GM23338 (cell line): ENCODE data around the gene KRTAP10-9.

Experiments
- EZH2 ChIP-seq: fragments of 200-600 bp; sonication (generic); IDR thresholded peaks from one replicate; pipeline ENCODE4 v1.8.0; 2017; ENCODE audit warnings: antibody characterized with exemption, mild to moderate bottlenecking, low read depth; ENCODE audit not compliant: unreplicated experiment
- TF ChIP-seq, protein P1 (sequence below), 2 experiments: fragments of 200-600 bp in 1 of 2; sonication (generic) in 1 of 2; conservative IDR thresholded peaks; 2 replicates each; pipeline versions ENCODE4 v1.5.1 to v1.6.1; 2016 to 2017; ENCODE audit warnings: antibody characterized with exemption in 2 of 2, low read depth in 2 of 2, mild to moderate bottlenecking in 2 of 2, moderate library complexity in 1 of 2

DNA sequence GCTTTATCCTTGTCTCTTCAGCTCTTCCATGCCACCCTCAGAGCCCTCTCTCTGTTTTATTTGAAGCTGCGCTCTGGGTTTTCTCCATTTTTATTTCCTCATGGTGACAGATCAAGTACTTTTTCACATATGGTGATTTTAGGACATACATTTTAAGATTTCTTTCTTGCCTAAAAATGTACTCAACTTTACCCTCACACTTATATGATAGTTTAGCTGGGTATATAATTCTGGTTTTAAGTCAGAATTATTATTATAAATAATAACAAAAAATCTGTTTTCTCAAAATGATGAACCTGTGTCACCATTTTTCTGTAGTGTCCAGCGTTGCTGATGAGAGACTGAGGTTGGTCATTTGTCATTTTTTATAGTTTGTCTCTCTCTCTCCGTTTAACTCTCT is 45.7 kb upstream of the KRTAP10-9 start:
- TF ChIP-seq, protein P1, sequence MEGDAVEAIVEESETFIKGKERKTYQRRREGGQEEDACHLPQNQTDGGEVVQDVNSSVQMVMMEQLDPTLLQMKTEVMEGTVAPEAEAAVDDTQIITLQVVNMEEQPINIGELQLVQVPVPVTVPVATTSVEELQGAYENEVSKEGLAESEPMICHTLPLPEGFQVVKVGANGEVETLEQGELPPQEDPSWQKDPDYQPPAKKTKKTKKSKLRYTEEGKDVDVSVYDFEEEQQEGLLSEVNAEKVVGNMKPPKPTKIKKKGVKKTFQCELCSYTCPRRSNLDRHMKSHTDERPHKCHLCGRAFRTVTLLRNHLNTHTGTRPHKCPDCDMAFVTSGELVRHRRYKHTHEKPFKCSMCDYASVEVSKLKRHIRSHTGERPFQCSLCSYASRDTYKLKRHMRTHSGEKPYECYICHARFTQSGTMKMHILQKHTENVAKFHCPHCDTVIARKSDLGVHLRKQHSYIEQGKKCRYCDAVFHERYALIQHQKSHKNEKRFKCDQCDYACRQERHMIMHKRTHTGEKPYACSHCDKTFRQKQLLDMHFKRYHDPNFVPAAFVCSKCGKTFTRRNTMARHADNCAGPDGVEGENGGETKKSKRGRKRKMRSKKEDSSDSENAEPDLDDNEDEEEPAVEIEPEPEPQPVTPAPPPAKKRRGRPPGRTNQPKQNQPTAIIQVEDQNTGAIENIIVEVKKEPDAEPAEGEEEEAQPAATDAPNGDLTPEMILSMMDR (conservative IDR thresholded peaks at IDR 0.05; ENCODE audit: low read depth in 2 of 2), result no peak
- no peak for TF ChIP-seq EZH2
